Mesenchymal stem cell (in vitro differentiated cells and primary cell): ENCODE results near the gene NR4A2.
A peak's percentile ranks its signal among the peaks of the same experiment; 100 is the strongest.

Experiments used
- DNase-seq: peaks from one replicate; pipeline ENCODE4 v3.0.0-alpha.2; 2013
- H2AFZ ChIP-seq: one replicate; pipeline ENCODE4 v1.6.1; 2013; ENCODE audit warnings: low read depth, mild to moderate bottlenecking, control low read depth, inconsistent platforms, low read length, moderate library complexity
- H2AK5ac ChIP-seq: 2 replicates; pipeline ENCODE4 v1.6.1; 2013; ENCODE audit warnings: low read length, moderate library complexity, mild to moderate bottlenecking, inconsistent platforms; ENCODE audit not compliant: severe bottlenecking
- H2BK120ac ChIP-seq: one replicate; pipeline ENCODE4 v1.6.1; 2013; ENCODE audit warnings: low read depth, mild to moderate bottlenecking, inconsistent platforms, low read length, moderate library complexity
- H2BK12ac ChIP-seq, 2 experiments: one replicate each; pipeline ENCODE4 v1.6.1; 2013; ENCODE audit warnings: inconsistent platforms in 2 of 2, low read length in 2 of 2, mild to moderate bottlenecking in 2 of 2, moderate library complexity in 2 of 2, control low read depth in 1 of 2
- H2BK15ac ChIP-seq: one replicate; pipeline ENCODE4 v1.6.1; 2013; ENCODE audit warnings: mild to moderate bottlenecking, low read depth, inconsistent platforms; ENCODE audit not compliant: poor library complexity, severe bottlenecking
- H2BK5ac ChIP-seq: 2 replicates; pipeline ENCODE4 v1.6.1; 2013; ENCODE audit warnings: low read depth, mild to moderate bottlenecking, low read length, control low read depth, inconsistent platforms; ENCODE audit not compliant: poor library complexity, severe bottlenecking
- H3K14ac ChIP-seq, 2 experiments: one replicate each; pipeline ENCODE4 v1.6.1; 2013; ENCODE audit warnings: inconsistent platforms in 2 of 2, low read length in 2 of 2, control low read depth in 1 of 2, mild to moderate bottlenecking in 1 of 2, moderate library complexity in 1 of 2
- H3K18ac ChIP-seq, 2 experiments: one replicate each; pipeline ENCODE4 v1.6.1; 2013; ENCODE audit warnings: inconsistent platforms in 2 of 2, low read length in 2 of 2, control low read depth in 1 of 2, low read depth in 1 of 2, mild to moderate bottlenecking in 1 of 2
- H3K23ac ChIP-seq, 2 experiments: one replicate each; pipeline ENCODE4 v1.6.1; 2013; ENCODE audit warnings: inconsistent platforms in 2 of 2, low read length in 2 of 2, mild to moderate bottlenecking in 2 of 2, moderate library complexity in 2 of 2, control low read depth in 1 of 2
- H3K27ac ChIP-seq: 2 replicates; pipeline ENCODE4 v1.5.1; 2013; ENCODE audit warnings: mild to moderate bottlenecking, moderate library complexity, low read length, control low read depth, inconsistent platforms; ENCODE audit not compliant: poor library complexity, severe bottlenecking
- H3K27me3 ChIP-seq, 2 experiments: 2 replicates each; pipeline versions ENCODE4 v1.6.1 to v1.7.0; 2013; ENCODE audit warnings: low read length in 2 of 2, mild to moderate bottlenecking in 2 of 2, moderate library complexity in 2 of 2, control low read depth in 1 of 2, inconsistent platforms in 1 of 2; ENCODE audit not compliant: control insufficient read depth in 1 of 2, insufficient read depth in 1 of 2
- H3K36me3 ChIP-seq, 2 experiments: 2 replicates each; pipeline versions ENCODE4 v1.6.1 to v1.7.0; 2013; ENCODE audit warnings: low read length in 2 of 2, control low read depth in 1 of 2, inconsistent platforms in 1 of 2, low read depth in 1 of 2, mild to moderate bottlenecking in 1 of 2; ENCODE audit not compliant: insufficient read depth in 2 of 2, control insufficient read depth in 1 of 2
- H3K4ac ChIP-seq, 2 experiments: one replicate each; pipeline ENCODE4 v1.6.1; 2013; ENCODE audit warnings: inconsistent platforms in 2 of 2, low read length in 2 of 2, mild to moderate bottlenecking in 2 of 2, moderate library complexity in 2 of 2, control low read depth in 1 of 2, low read depth in 1 of 2
- H3K4me1 ChIP-seq: 2 replicates; pipeline ENCODE4 v1.6.1; 2013; ENCODE audit warnings: low read depth, low read length, control low read depth; ENCODE audit not compliant: control insufficient read depth, insufficient read depth
- H3K4me2 ChIP-seq: 2 replicates; pipeline ENCODE4 v1.6.1; 2013; ENCODE audit warnings: low read length, mild to moderate bottlenecking, inconsistent platforms; ENCODE audit not compliant: poor library complexity, severe bottlenecking
- H3K4me3 ChIP-seq, 2 experiments: 2 replicates each; pipeline versions ENCODE4 v1.5.1 to v1.7.0; 2013; ENCODE audit warnings: low read length in 2 of 2, mild to moderate bottlenecking in 2 of 2, control low read depth in 1 of 2, low read depth in 1 of 2; ENCODE audit not compliant: insufficient read depth in 1 of 2
- H3K79me1 ChIP-seq: replicated peaks from 2 replicates; pipeline ENCODE4 v1.6.1; 2013; ENCODE audit warnings: mild to moderate bottlenecking, control low read depth, low read length, inconsistent platforms; ENCODE audit not compliant: poor library complexity, severe bottlenecking
- H3K9ac ChIP-seq: 2 replicates; pipeline ENCODE4 v1.7.0; 2013; ENCODE audit warnings: mild to moderate bottlenecking, low read length, moderate library complexity
- H3K9me3 ChIP-seq: 2 replicates; pipeline ENCODE4 v1.7.0; 2013; ENCODE audit warnings: mild to moderate bottlenecking, low read length; ENCODE audit not compliant: control insufficient read depth
- H4K8ac ChIP-seq: one replicate; pipeline ENCODE4 v1.6.1; 2013; ENCODE audit warnings: inconsistent platforms, mild to moderate bottlenecking, low read length, moderate library complexity
- H4K91ac ChIP-seq: one replicate; pipeline ENCODE4 v1.6.1; 2013; ENCODE audit warnings: mild to moderate bottlenecking, low read length, inconsistent platforms
- WGBS: methylation state at CpG from one replicate; pipeline ENCODE4 v1.1.7; 2013; ENCODE audit warnings: mixed read lengths; 5-methylcytosine and 5-hydroxymethylcytosine counted together

NR4A2 gene

GRCh38 chr2:156340377-156340776 is 7.9 kb upstream of the NR4A2 start:
- H3K36me3 ChIP-seq: no peaks in the 10 kb centered on the region
- H2AK5ac ChIP-seq: no peak overlapping the region
- DNase-seq: no peak
- H3K4ac ChIP-seq: no peak overlapping the region
- no peak overlapping the region for H3K23ac ChIP-seq
- peaks cover 3% of the 10 kb centered on the region for H3K4me1 ChIP-seq
- H4K91ac ChIP-seq: no peak overlapping the region
- no peak overlapping the region for H2BK120ac ChIP-seq
- no CpG with 5 or more reads among the region's 1 CpG for WGBS
- H3K4me2 ChIP-seq: no peak overlapping the region
- peak overlapping the region; percentile 99 for H3K9ac ChIP-seq
- no peak overlapping the region for H2BK5ac ChIP-seq
- H3K9me3 ChIP-seq: no peaks in the 10 kb centered on the region
- no peak overlapping the region for H3K14ac ChIP-seq
- H3K4me3 ChIP-seq: peak overlapping the region in 1 of 2 experiments; percentile 88
- H3K27me3 ChIP-seq: no peaks in the 10 kb centered on the region
- no peak overlapping the region for H3K18ac ChIP-seq
- H3K79me1 ChIP-seq: peaks cover 2% of the 10 kb centered on the region
- no peak overlapping the region for H2BK15ac ChIP-seq
- H4K8ac ChIP-seq: no peak overlapping the region
- H3K27ac ChIP-seq: no peak overlapping the region
- no peak overlapping the region for H2AFZ ChIP-seq
- no peak overlapping the region for H2BK12ac ChIP-seq

DNA sequence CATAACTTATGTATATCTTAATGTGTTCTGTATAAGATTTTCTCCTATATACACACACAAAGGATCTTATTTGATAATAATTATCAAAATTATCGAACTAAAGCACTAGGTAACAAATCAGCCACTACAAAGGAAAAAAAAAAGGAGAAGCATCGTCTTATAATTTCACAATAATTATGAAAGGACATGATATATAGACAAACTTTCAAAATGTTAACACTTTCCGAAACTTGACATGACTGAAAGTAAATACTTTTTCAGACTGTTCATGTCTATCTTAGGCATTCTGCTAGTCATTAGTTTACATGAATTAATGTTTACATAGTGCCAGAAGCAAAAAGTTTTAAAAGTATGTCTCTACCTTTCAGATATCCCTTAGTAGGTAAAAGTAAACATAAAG is 7.3 kb upstream of the NR4A2 start:
- Histone ChIP-seq H2BK15ac (no peak overlapping the region), H4K91ac (no peak overlapping the region), H3K27me3 (no peaks in the 10 kb centered on the region), H3K14ac (no peak overlapping the region), H3K23ac (no peak overlapping the region), H3K27ac (no peak overlapping the region), H2BK12ac (no peak overlapping the region), H3K9me3 (no peaks in the 10 kb centered on the region), H3K18ac (no peak overlapping the region), H3K4me3 (peak overlapping the region in 1 of 2 experiments; percentile 16), H3K9ac (peak overlapping the region; percentile 99), H3K4ac (no peak overlapping the region), H2AFZ (no peak overlapping the region), H2BK120ac (no peak overlapping the region), H3K36me3 (no peaks in the 10 kb centered on the region), H3K4me1 (peaks cover 3% of the 10 kb centered on the region), H2BK5ac (no peak overlapping the region), H2AK5ac (no peak overlapping the region), H3K4me2 (no peak overlapping the region), H4K8ac (no peak overlapping the region), H3K79me1 (peaks cover 2% of the 10 kb centered on the region)
- DNase-seq: no peak
- WGBS: no CpG with 5 or more reads among the region's 3 CpGs

GRCh38 chr2:156339110-156339847 is 6.8 kb upstream of the NR4A2 start:
- H3K4ac ChIP-seq: no peak overlapping the region

DNA sequence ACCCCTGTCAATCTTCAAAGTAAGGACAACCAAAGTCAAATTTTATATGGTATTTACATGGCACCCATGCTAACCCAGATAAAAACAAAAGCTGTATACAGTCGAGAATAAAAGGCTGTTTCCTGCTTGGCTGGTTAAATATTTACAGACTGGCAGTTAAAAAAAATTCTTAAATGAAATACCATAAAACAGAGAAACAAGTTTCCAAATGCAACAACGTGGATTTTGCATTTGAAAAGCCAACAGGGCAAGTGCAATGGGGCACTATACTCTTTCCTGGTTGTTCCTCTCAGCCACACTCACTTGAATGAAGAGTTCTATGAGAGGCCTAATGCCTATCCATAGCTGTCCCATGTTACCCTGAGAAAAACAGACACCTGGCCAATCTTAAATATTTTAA is 6.1 kb upstream of the NR4A2 start:
- H3K14ac ChIP-seq: no peak overlapping the region
- no peaks in the 10 kb centered on the region for H3K9me3 ChIP-seq
- no peak overlapping the region for H3K4me2 ChIP-seq
- H3K18ac ChIP-seq: no peak overlapping the region
- no peak overlapping the region for H3K27ac ChIP-seq
- H3K79me1 ChIP-seq: peaks cover 2% of the 10 kb centered on the region
- no peaks in the 10 kb centered on the region for H3K36me3 ChIP-seq
- H3K9ac ChIP-seq: no peak overlapping the region
- H2BK5ac ChIP-seq: no peak overlapping the region
- H2AFZ ChIP-seq: no peak overlapping the region
- no peak for DNase-seq
- H2BK15ac ChIP-seq: no peak overlapping the region
- WGBS: 10% methylated on average over 1 of the region's 2 CpGs
- H3K23ac ChIP-seq: no peak overlapping the region
- H3K27me3 ChIP-seq: no peaks in the 10 kb centered on the region
- H4K91ac ChIP-seq: no peak overlapping the region
- H3K4ac ChIP-seq: no peak overlapping the region
- no peak overlapping the region for H2BK120ac ChIP-seq
- no peak overlapping the region for H2BK12ac ChIP-seq
- no peak overlapping the region for H2AK5ac ChIP-seq
- peaks cover 3% of the 10 kb centered on the region for H3K4me1 ChIP-seq
- H4K8ac ChIP-seq: no peak overlapping the region
- no peak overlapping the region for H3K4me3 ChIP-seq

More at GRCh38 chr2:156339110-156339847, 6.8 kb upstream of the NR4A2 start:
- Histone ChIP-seq H3K18ac (no peak overlapping the region), H3K4me3 (no peak overlapping the region), H3K4me1 (peaks cover 3% of the 10 kb centered on the region), H3K14ac (no peak overlapping the region), H2BK120ac (no peak overlapping the region), H2BK12ac (no peak overlapping the region), H2AFZ (no peak overlapping the region), H3K79me1 (peaks cover 2% of the 10 kb centered on the region), H4K8ac (no peak overlapping the region), H2BK15ac (no peak overlapping the region), H3K9me3 (no peaks in the 10 kb centered on the region), H3K9ac (peak overlapping the region; percentile 99), H3K27me3 (no peaks in the 10 kb centered on the region), H2BK5ac (no peak overlapping the region), H3K36me3 (no peaks in the 10 kb centered on the region), H3K27ac (no peak overlapping the region), H2AK5ac (no peak overlapping the region), H3K23ac (no peak overlapping the region), H3K4me2 (no peak overlapping the region), H4K91ac (no peak overlapping the region)
- DNase-seq: no peak
- 95% methylated on average over 4 of the region's 5 CpGs for WGBS
